H7 (cell line): Measurements from ENCODE around the gene CCDC138. TPM values are rescaled to one million over a fixed set of nuclear protein-coding genes. Genes with fewer than 3 reads are reported as not detected.
"Not testable (repeated sequence)": the region's sequence is repeated elsewhere in the genome, so short reads cannot be mapped to it uniquely, and the experiment has no call there.

Experiments used
- DNase-seq: peaks from one replicate; pipeline ENCODE4 v3.0.0; 2012
- H3K27me3 ChIP-seq: 2 replicates; pipeline ENCODE4 v1.6.0; 2011; ENCODE audit warnings: mild to moderate bottlenecking, low read length; ENCODE audit not compliant: control insufficient read depth, insufficient read depth
- H3K36me3 ChIP-seq: replicated peaks from 2 replicates; pipeline ENCODE4 v1.5.1; 2011; ENCODE audit warnings: low read length; ENCODE audit not compliant: control insufficient read depth, insufficient read depth
- H3K4me3 ChIP-seq: 2 replicates; pipeline ENCODE4 v1.5.1; 2011; ENCODE audit warnings: low read depth, mild to moderate bottlenecking, control low read depth, low read length, moderate library complexity; ENCODE audit not compliant: insufficient read depth
- total RNA-seq: library from RNA; depleted of rRNA; stranded (reverse); fragments of >200 nt; shearing (Covaris generic); gene quantifications from 2 replicates; pipeline ENCODE4 v1.2.3, GENCODE V29; 2014; rRNA removed

Gene CCDC138, protein sequence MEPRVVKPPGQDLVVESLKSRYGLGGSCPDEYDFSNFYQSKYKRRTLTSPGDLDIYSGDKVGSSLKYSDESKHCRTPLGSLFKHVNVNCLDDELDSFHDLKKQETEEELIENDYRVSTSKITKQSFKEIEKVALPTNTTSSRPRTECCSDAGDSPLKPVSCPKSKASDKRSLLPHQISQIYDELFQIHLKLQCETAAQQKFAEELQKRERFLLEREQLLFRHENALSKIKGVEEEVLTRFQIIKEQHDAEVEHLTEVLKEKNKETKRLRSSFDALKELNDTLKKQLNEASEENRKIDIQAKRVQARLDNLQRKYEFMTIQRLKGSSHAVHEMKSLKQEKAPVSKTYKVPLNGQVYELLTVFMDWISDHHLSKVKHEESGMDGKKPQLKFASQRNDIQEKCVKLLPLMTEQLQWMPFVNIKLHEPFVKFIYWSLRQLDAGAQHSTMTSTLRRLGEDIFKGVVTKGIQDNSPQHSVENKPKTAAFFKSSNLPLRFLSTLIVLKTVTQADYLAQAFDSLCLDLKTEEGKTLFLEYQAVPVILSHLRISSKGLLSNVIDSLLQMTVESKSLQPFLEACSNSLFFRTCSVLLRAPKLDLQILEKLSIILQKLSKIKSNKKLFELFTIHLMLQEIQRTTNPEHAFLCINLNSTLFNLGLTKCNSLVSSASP
- total RNA-seq: 13.6 and 26.3 TPM in 2 replicates

DNA sequence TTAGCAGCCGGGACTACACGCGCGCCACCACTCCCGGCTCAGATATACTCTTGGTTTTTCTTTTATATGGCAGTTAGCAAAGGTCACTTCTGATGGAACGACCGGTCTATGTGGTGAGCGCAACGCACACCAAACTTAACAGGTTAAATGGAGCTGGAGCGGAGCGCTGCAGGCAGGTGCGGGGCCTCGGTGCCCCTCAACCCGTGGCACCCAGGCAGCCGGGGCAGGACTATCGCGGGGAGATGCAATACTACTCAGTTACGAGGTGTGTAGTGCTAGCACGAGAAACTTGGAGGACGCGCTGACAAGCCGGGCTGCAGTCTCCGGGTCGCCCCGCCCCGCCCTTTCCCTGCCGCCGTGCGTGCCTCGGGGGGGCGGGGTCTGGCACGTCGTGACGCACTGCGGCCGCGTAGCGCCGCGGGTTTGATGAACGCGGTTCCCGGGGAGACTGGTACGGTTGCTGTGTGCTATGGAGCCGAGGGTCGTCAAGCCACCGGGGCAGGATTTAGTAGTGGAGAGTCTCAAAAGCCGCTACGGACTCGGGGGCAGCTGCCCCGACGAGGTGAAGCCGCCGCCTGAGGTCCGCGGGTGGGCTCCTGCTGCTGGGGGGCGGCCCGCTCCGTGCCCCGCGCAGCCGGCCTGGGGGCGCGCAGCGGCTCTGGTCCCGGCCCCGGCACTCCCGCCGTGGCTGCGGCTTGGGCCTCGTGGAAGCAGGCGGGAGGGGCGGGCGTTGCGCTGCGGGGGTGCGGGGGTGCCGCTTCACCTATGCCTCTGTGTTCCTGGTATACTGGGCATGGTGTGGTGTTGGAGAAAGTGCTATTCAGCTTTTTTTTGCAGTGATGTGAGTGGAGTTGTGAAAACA lies at the start of gene CCDC138:
Gene CCDC138 (plus strand): TSS at position 418 of the 862 bp plus-strand sequence. CDS start 52 bp downstream, at position 470.
- no peaks in the 10 kb centered on the region for H3K27me3 ChIP-seq
- peaks cover 9% of the 10 kb centered on the region for H3K36me3 ChIP-seq
- DNase-seq: peak; percentile 94
- peak within 1 kb of the TSS; percentile 54 for H3K4me3 ChIP-seq

DNA sequence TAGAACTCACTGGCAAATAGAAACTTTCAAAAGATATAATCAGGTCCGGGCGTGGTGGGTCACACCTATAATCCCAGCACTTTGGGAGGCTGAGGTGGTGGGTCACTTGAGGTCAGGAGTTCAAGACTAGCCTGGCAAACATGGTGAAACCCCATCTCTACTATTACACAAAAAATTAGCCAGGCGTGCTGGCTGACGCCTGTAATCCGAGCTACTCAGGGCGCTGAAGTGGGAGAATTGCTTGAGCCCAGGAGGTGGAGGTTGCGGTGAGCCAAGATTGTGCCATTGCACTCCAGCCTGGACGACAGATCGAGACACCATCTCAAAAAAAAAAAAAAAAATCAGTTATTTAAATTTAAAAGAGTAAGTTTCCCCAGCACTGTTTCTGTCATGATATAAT lies 28.6 kb upstream of the CCDC138 start:
- not testable (repeated sequence) for H3K36me3 ChIP-seq, H3K27me3 ChIP-seq, H3K4me3 ChIP-seq, DNase-seq

DNA sequence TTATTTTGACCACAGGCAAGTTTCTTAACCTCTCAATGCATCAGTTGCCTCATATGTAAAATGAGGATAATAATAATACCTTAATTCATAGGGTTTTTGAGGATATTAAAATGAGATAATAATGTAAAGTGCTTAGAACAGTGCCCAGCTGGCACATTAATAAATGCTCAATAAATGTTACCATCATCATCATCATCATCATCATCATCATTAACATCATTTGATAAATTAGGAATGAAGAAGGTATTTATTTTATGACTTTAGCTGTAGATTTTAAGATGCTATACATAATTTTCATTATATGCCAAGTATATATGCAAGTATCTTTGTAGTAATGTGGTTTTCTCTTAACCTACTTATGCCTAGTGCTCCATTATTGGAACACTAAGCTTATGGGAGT lies 24.0 kb upstream of the CCDC138 start:
- H3K4me3 ChIP-seq, H3K27me3 ChIP-seq, DNase-seq: not testable (repeated sequence)

DNA sequence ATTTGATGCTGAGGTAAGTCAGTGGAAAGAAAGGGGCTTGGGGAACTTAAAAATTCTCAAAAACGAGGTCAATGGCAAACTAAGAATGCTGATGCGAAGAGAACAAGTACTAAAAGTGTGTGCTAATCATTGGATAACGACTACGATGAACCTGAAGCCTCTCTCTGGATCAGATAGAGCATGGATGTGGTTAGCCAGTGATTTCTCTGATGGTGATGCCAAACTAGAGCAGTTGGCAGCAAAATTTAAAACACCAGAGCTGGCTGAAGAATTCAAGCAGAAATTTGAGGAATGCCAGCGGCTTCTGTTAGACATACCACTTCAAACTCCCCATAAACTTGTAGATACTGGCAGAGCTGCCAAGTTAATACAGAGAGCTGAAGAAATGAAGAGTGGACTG lies 19.9 kb upstream of the CCDC138 start:
- H3K27me3 ChIP-seq, DNase-seq, H3K4me3 ChIP-seq: not testable (repeated sequence)
- H3K36me3 ChIP-seq: peaks cover 23% of the 10 kb centered on the region

More for the DNA sequence above, 24.0 kb upstream of the CCDC138 start:
- peaks cover 23% of the 10 kb centered on the region for H3K36me3 ChIP-seq

DNA sequence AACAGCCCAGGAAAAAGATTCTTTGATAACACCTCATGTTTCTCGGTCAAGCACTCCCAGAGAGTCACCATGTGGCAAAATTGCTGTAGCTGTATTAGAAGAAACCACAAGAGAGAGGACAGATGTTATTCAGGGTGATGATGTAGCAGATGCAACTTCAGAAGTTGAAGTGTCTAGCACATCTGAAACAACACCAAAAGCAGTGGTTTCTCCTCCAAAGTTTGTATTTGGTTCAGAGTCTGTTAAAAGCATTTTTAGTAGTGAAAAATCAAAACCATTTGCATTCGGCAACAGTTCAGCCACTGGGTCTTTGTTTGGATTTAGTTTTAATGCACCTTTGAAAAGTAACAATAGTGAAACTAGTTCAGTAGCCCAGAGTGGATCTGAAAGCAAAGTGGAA lies 18.7 kb upstream of the CCDC138 start:
- not testable (repeated sequence) for H3K4me3 ChIP-seq, DNase-seq, H3K27me3 ChIP-seq
- H3K36me3 ChIP-seq: peaks cover 23% of the 10 kb centered on the region

DNA sequence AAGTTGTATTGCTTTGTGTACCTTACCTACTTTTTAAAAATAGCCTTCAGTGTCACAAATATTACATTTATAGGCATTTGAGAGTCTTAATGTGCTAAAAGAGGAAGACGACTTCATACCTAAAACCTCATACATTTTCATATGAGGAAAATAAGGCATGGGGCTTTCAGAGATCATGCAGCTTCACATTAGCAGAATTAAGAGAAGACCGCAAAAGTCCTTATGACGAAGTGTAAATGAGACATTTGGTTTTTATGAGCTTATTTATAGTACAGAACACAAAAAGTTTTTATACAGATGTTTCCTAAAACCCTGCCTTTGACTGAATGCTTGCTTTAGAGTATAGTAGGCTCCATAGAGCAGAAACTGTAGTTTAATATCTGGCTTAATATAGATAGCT lies 10.1 kb upstream of the CCDC138 start:
- Histone ChIP-seq H3K4me3 (no peak overlapping the region), H3K36me3 (peaks cover 7% of the 10 kb centered on the region), H3K27me3 (no peaks in the 10 kb centered on the region)
- no peak for DNase-seq

DNA sequence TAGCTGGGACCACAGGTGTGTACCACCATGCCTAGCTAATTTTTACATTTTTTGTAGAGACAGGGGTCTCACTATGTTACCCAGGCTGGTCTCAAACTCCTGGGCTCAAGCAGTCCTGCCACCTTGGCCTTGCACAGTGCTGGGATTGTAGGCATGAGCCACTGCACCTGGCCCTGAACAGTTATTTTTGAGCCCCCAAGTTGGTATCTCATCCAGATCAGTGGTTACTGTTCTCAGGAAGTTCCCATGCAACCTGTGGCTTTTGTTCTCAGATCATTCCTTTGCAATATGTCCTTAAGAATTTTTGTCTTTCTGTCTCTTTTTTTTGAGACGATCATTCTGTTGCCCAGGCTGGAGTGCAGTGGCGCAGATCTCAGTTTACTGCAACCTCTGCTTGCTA lies 7.7 kb upstream of the CCDC138 start:
- Histone ChIP-seq H3K4me3 (no peak overlapping the region), H3K36me3 (peaks cover 11% of the 10 kb centered on the region), H3K27me3 (no peaks in the 10 kb centered on the region)
- no peak for DNase-seq

DNA sequence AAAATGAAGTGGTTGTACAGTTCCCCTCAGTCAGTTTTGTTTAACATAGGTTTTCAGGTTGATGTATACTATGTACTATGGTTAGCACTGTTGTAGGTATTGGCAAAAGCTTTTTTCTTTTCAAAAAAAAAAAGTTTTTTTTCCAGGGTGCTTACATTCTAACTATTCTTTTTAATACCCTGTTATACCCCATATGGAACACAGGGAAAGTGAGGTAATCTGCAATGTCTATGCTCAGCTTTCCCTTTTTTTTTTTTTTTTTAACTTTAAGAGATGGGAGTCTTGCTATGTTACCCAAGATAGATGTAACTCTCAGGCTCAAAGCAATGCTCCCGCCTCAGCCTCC lies 590 bp upstream of the CCDC138 start:
- no peak for DNase-seq
- no peaks in the 10 kb centered on the region for H3K27me3 ChIP-seq
- peak overlapping the region; percentile 54 for H3K4me3 ChIP-seq
- peaks cover 9% of the 10 kb centered on the region for H3K36me3 ChIP-seq

DNA sequence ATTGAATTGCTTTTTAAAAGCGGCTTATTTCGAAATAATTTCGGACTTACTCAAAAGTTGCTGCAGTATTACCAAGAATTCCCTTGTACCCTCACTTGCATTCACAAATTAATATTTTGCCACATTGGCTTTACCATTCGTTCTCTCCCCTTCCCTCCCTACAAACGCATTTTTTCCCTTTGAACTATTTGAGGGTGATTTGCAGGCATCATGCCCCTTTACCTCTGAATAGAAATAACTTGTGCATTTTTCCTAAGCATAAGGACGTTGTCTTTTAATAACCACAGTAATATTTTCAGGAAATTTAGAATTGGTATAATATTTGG lies 608 bp downstream of the CCDC138 start:
- Histone ChIP-seq H3K4me3 (peak overlapping the region; percentile 54), H3K27me3 (no peaks in the 10 kb centered on the region), H3K36me3 (peaks cover 9% of the 10 kb centered on the region)
- DNase-seq: no peak

DNA sequence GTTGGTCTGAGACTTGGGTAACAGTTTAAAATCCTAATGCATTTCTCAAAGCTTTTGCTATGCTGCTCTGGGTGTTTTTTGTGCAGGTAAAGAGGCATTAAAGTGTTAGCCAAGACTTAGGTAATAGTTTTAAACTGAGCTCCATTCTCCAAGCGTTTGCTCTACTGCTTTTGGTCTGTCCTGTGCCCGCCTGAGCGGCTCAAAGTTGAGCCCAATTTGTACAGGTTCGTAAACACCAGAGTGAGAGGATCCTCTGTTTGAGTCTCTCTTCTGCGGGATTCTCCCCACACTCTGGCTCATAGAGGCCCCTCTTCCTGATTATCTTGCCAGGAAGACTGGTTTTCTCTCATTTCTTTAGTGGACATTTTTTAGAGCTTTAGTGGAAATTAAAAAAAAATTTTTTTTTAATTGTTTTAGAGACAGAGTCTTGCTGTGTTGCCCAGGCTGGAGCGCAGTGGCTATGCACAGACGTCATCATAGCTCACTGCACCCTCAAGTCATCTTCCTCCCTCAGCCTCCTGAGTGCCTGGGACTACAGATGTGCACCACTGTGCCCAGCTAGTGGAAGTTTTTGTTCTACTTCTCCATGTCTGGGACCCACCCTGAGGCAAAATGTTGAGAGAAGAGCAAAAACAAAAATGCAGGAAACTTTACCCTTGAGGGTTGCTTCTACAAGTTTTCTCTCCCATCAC lies 16.6 kb downstream of the CCDC138 start:
- H3K36me3 ChIP-seq: peaks cover 8% of the 10 kb centered on the region
- DNase-seq: no peak

DNA sequence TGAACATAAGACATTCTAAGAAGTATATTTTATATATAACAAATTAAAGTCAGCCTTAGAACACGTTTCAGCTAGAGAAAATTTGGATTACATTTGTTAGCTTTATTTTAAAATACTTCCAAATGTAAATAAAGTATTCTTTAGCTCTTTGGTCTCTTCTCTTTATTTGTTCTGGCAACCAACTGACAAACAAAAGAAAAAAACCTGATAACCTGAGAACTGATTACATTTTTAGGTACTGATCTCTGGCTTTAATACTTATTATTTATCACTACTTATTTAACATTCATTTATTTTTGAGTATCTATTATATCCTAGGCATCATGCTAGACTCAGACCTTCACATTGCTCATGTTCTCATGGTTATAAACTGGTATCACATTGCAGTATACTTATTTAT lies 18.5 kb downstream of the CCDC138 start:
- no peak for DNase-seq
- H3K4me3 ChIP-seq: no peak overlapping the region
- H3K27me3 ChIP-seq: no peaks in the 10 kb centered on the region
- peaks cover 5% of the 10 kb centered on the region for H3K36me3 ChIP-seq

More for the DNA sequence above, 16.6 kb downstream of the CCDC138 start:
- no peak overlapping the region for H3K4me3 ChIP-seq
- H3K27me3 ChIP-seq: no peaks in the 10 kb centered on the region

DNA sequence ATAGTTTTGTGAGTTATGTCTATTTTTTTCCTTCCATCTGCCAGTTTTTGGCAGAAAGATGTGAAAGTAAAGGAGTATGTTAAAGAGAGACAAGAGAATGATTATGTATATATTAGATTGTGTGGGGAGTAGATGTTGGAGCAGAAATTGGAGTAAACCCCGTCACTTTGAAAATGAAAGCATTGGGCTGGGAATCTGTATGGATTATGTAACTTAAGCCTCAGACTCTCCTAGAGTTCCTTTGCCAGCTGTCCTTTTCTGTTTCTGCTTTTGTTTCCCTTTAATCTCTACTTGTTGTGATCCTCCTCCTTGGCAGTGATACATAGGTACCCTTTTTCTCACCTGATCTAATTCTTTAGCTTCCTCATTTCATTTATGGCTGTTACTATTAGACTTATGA lies 19.2 kb downstream of the CCDC138 start:
- Histone ChIP-seq H3K36me3 (peaks cover 5% of the 10 kb centered on the region), H3K4me3 (no peak overlapping the region), H3K27me3 (no peaks in the 10 kb centered on the region)
- DNase-seq: no peak

DNA sequence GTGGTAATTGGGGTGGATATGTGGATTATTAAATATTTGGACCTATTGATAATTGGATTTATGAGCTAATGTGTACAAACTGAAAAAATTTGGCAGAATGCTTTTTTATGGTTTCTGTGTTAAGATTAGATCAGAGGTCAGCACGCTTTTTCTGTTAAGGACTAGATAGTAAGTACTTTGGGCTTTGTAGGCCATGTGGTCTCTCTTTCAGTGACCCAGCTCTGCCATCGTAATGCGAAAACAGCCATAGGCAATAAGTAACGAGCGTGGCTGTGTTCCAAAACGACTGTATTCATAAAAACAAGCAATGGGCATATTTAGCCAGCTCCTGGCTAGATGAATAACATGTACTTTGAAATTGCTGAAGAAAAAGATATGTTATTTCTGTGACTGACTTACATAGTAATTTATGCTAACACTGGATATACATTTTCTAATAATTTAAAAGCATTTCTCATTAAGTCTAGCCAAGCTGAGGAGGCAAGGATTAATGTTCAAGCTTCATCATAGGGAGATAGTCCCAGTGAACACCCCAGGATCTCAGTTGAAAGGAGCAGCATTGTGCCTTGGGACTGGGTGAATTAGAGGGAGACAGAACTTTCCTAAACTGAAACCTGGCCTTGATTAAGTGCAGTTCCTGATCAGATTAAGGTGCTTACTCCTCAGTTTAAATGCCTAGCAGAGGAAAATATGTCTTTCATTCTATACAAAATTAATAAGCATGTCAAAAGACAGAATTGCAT lies 20.0 kb downstream of the CCDC138 start:
- Histone ChIP-seq H3K4me3 (no peak overlapping the region), H3K27me3 (no peaks in the 10 kb centered on the region), H3K36me3 (peaks cover 5% of the 10 kb centered on the region)
- DNase-seq: no peak

DNA sequence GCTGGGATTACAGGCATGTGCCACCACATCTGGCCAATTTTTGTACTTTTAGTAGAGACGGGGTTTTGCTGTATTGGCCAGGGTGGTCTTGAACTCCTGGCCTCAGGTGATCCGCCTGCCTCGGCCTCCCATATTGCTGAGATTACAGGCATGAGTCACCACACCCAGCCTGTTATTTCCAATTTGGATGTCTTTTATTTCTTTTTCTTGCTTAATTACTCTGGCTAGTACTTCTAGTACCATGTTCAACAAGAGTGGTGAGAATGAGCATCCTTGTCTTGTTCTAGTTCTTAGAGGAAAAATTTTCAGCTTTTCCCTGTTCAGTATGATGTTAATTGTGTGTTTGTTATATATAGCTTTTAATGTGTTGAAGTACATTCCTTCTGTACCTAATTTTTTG lies 23.4 kb downstream of the CCDC138 start:
- Histone ChIP-seq H3K27me3 (no peaks in the 10 kb centered on the region), H3K4me3 (no peak overlapping the region), H3K36me3 (peaks cover 5% of the 10 kb centered on the region)
- DNase-seq: no peak
